Caco-2 (cell line): ENCODE measurements around the gene KRT9. TPM values are rescaled to one million over a fixed set of nuclear protein-coding genes. Genes with fewer than 3 reads are reported as not detected.
"Not testable (repeated sequence)": the region's sequence is repeated elsewhere in the genome, so short reads cannot be mapped to it uniquely, and the experiment has no call there.

Experiments used
- BruUV-seq: library from RNA; stranded (reverse); fragments of 400-500 nt; replicated peaks from 2 replicates; lab custom pipeline; 2021; lab: Mats Ljungman, UMichigan
- CTCF ChIA-PET: fragments of 300-600 bp; sonication (Branson Sonifier 250); formaldehyde crosslinking; loops from one replicate; lab custom pipeline; 2022; ENCODE audit warnings: antibody characterized with exemption; lab: Charles Lee
- POLR2A ChIA-PET: fragments of 300-600 bp; sonication (Branson Sonifier 250); formaldehyde crosslinking; loops from one replicate; lab custom pipeline; 2022; ENCODE audit warnings: antibody characterized with exemption; lab: Charles Lee
- DNase-seq, 2 experiments: peaks; one replicate each; pipeline versions ENCODE4 v3.0.0 to v3.0.0-alpha.2; 2020 to 2022
- H3K27me3 ChIP-seq: replicated peaks from 2 replicates; pipeline ENCODE4 v1.6.0; 2011; ENCODE audit warnings: low read length; ENCODE audit not compliant: control insufficient read depth, insufficient read depth
- H3K36me3 ChIP-seq: 2 replicates; pipeline ENCODE4 v1.5.1; 2011; ENCODE audit warnings: low read length; ENCODE audit not compliant: control insufficient read depth, insufficient read depth
- H3K4me1 ChIP-seq: fragments of 250-450 bp; sonication (Bioruptor Pico); 2 replicates; pipeline ENCODE4 v1.5.1; 2020; ENCODE audit warnings: mild to moderate bottlenecking
- H3K4me3 ChIP-seq: 2 replicates; pipeline ENCODE4 v1.5.1; 2011; ENCODE audit warnings: low read depth, mild to moderate bottlenecking, control low read depth, low read length
- H3K9me3 ChIP-seq: fragments of 250-450 bp; sonication (Bioruptor Pico); 2 replicates; pipeline ENCODE4 v1.5.1; 2020; ENCODE audit warnings: mild to moderate bottlenecking, moderate library complexity
- H3K27ac Mint-ChIP-seq: one replicate; pipeline ENCODE4 v1.8.0; 2022; ENCODE audit warnings: mixed read lengths; ENCODE audit not compliant: unreplicated experiment
- H3K27me3 Mint-ChIP-seq: one replicate; pipeline ENCODE4 v1.8.0; 2022; ENCODE audit warnings: mixed read lengths; ENCODE audit not compliant: insufficient read depth, unreplicated experiment
- H3K36me3 Mint-ChIP-seq: one replicate; pipeline ENCODE4 v1.8.0; 2022; ENCODE audit warnings: mild to moderate bottlenecking, mixed read lengths; ENCODE audit not compliant: insufficient read depth, unreplicated experiment
- H3K4me1 Mint-ChIP-seq: one replicate; pipeline ENCODE4 v1.8.0; 2022; ENCODE audit warnings: low read depth, mixed read lengths; ENCODE audit not compliant: unreplicated experiment
- H3K4me3 Mint-ChIP-seq: one replicate; pipeline ENCODE4 v1.8.0; 2022; ENCODE audit warnings: mild to moderate bottlenecking, moderate library complexity, mixed read lengths; ENCODE audit not compliant: unreplicated experiment
- H3K9me3 Mint-ChIP-seq: one replicate; pipeline ENCODE4 v1.8.0; 2022; ENCODE audit warnings: mixed read lengths; ENCODE audit not compliant: unreplicated experiment
- intact Hi-C: fragments of 100-400 bp; cut with micrococcal nuclease; formaldehyde crosslinking; loops from one replicate; pipeline ENCODE4 v1.10.0; 2022; ENCODE audit not compliant: unreplicated experiment
- total RNA-seq: library from RNA; stranded (reverse); gene quantifications from 2 replicates; pipeline ENCODE4 v1.2.3, GENCODE V29; 2022
- TF ChIP-seq, protein P1 (sequence below), 2 experiments: fragments of 200-600 bp in 1 of 2; IDR thresholded peaks; 1 replicate in 1 of 2; 2 replicates in 1 of 2; pipeline versions ENCODE4 v1.5.1 to v1.8.0; 2011 to 2022; ENCODE audit warnings: antibody characterized with exemption in 1 of 2, control low read depth in 1 of 2, inconsistent platforms in 1 of 2, low read depth in 1 of 2, low read length in 1 of 2, mild to moderate bottlenecking in 1 of 2, moderate library complexity in 1 of 2; ENCODE audit not compliant: insufficient read depth in 1 of 2, severe bottlenecking in 1 of 2, unreplicated experiment in 1 of 2

KRT9 gene
- total RNA-seq, 1 experiment from 2014 or later = not detected

DNA sequence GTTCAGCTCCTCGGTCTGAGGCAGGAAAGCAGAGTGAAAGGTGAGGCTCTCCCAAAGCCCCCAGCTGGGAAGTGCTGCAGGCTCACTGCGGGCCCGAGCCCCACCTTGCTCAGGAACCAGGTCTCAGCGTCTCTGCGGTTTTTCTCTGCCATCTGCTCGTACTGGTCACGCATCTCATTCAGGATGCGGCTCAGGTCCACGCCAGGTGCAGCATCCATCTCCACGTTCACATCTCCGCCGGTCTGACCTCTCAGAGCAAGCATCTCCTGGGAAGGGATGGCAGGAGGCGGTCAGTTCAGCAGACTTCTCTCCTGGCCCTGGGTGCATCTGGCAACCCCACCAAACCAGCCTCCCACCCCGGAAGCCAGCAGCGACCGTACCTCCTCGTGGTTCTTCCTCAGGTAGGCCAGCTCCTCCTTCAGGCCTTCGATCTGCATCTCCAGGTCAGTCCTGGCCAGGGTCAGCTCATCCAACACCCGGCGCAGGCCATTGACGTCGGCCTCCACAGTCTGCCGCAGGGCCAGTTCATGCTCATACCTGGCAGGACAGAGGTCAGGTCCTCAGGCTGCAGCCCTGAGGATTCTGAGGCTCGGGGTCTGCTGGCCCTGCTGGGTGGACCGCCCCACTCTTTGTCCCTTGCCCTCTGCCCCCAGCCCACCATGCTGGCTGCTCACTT, 39.2 kb upstream of the KRT9 start:
- CTCF ChIA-PET = interaction anchor here (0.6 to 1.0 kb wide), 2 partner anchors 62 to 121 kb away, joined by 3 to 4 read pairs; no protein-coding TSS in a partner anchor
- no TSS peak for BruUV-seq

DNA sequence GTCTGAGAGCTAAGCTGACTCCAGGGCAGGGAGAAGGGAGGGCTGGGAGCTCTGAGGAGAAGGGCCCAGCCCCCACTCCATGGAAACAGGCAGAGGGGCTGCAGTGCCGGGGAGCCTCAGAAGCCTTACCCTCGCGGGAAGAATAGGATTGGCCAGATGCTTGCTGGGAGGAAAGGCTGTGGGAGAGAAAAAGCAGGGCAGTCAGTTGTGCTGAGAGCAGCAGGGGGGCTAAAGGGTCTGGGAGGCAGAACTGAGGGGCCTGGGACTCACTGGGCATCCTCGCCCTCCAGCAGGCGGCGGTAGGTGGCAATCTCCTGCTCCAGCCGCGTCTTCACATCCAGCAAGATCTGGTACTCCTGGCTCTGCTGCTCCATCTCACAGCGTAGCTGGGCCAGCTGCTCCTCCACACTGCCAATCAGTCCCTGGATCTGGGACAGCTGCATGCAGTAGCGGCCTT, 38.2 kb upstream of the KRT9 start:
- BruUV-seq, DNase-seq, POLR2A ChIA-PET, H3K27ac Mint-ChIP-seq, H3K27me3 ChIP-seq, H3K36me3 ChIP-seq, H3K36me3 Mint-ChIP-seq, H3K4me1 ChIP-seq, H3K4me1 Mint-ChIP-seq, H3K4me3 ChIP-seq, H3K4me3 Mint-ChIP-seq, H3K27me3 Mint-ChIP-seq, intact Hi-C loops: not testable (repeated sequence)
- peaks cover 26% of the 10 kb centered on the region for H3K9me3 Mint-ChIP-seq
- CTCF ChIA-PET = interaction anchor here (1.0 kb wide), 1 partner anchor 61 kb away, joined by 4 read pairs; no protein-coding TSS in a partner anchor
- H3K9me3 ChIP-seq = peaks cover 10% of the 10 kb centered on the region

More for the DNA sequence above, 39.2 kb upstream of the KRT9 start:
- no peak overlapping the region for H3K4me3 ChIP-seq
- no peaks in the 10 kb centered on the region for H3K36me3 Mint-ChIP-seq
- peaks cover 8% of the 10 kb centered on the region for H3K27me3 Mint-ChIP-seq
- H3K27ac Mint-ChIP-seq = no peak overlapping the region
- H3K4me3 Mint-ChIP-seq = no peak overlapping the region
- no peaks in the 10 kb centered on the region for H3K27me3 ChIP-seq
- peaks cover 10% of the 10 kb centered on the region for H3K9me3 ChIP-seq
- no peaks in the 10 kb centered on the region for H3K36me3 ChIP-seq
- DNase-seq = no peak
- H3K4me1 ChIP-seq = no peaks in the 10 kb centered on the region
- intact Hi-C loops = no loop called here
- TF ChIP-seq, protein P1, sequence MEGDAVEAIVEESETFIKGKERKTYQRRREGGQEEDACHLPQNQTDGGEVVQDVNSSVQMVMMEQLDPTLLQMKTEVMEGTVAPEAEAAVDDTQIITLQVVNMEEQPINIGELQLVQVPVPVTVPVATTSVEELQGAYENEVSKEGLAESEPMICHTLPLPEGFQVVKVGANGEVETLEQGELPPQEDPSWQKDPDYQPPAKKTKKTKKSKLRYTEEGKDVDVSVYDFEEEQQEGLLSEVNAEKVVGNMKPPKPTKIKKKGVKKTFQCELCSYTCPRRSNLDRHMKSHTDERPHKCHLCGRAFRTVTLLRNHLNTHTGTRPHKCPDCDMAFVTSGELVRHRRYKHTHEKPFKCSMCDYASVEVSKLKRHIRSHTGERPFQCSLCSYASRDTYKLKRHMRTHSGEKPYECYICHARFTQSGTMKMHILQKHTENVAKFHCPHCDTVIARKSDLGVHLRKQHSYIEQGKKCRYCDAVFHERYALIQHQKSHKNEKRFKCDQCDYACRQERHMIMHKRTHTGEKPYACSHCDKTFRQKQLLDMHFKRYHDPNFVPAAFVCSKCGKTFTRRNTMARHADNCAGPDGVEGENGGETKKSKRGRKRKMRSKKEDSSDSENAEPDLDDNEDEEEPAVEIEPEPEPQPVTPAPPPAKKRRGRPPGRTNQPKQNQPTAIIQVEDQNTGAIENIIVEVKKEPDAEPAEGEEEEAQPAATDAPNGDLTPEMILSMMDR (IDR thresholded peaks at IDR 0.05; ENCODE audit: insufficient read depth in 1 of 2, low read depth in 1 of 2, low read length in 1 of 2, severe bottlenecking in 1 of 2, unreplicated experiment in 1 of 2) = no peak
- POLR2A ChIA-PET = no interaction called here
- peaks cover 8% of the 10 kb centered on the region for H3K4me1 Mint-ChIP-seq
- peaks cover 20% of the 10 kb centered on the region for H3K9me3 Mint-ChIP-seq

GRCh38 chr17:41606930-41607329, 35.1 kb upstream of the KRT9 start:
- DNase-seq, intact Hi-C loops, H3K4me1 Mint-ChIP-seq, H3K27me3 ChIP-seq, H3K4me1 ChIP-seq, H3K4me3 Mint-ChIP-seq, H3K36me3 ChIP-seq, H3K36me3 Mint-ChIP-seq, BruUV-seq, H3K27me3 Mint-ChIP-seq, H3K27ac Mint-ChIP-seq, H3K4me3 ChIP-seq, POLR2A ChIA-PET, CTCF ChIA-PET: not testable (repeated sequence)
- H3K9me3 ChIP-seq = peaks cover 10% of the 10 kb centered on the region
- peaks cover 26% of the 10 kb centered on the region for H3K9me3 Mint-ChIP-seq

DNA sequence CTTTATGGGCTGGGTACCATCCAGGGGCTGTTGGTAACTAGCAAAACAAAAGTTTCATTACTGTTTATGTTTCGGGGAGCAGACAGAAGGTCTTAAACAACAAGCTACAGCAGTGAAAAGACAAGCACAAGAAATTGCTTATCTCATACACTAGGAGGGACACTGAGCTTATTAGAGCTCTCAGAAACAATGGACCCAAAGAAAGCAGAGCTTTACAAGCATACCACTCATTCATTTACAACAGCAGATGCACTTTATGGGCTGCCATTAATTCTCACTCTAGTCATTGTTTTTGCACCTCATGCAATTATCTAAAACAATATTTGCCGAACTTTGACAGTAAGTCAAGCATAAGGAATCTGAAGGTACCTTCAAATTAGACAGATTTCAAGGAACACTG, 30.7 kb upstream of the KRT9 start:
- ChIA-PET POLR2A (interaction anchor here (0.7 kb wide), 1 partner anchor 12 kb away, joined by 3 read pairs; no protein-coding TSS in a partner anchor), CTCF (interaction anchor here (0.7 to 1.0 kb wide), 3 partner anchors 60 to 65 kb away, joined by 3 to 6 read pairs (median 3); no protein-coding TSS in a partner anchor)
- peaks cover 8% of the 10 kb centered on the region for H3K4me1 Mint-ChIP-seq
- no peaks in the 10 kb centered on the region for H3K4me1 ChIP-seq
- peaks cover 3% of the 10 kb centered on the region for H3K27me3 Mint-ChIP-seq
- H3K27me3 ChIP-seq = no peaks in the 10 kb centered on the region
- intact Hi-C loops = no loop called here
- no peak overlapping the region for H3K27ac Mint-ChIP-seq
- no peak overlapping the region for H3K4me3 ChIP-seq
- H3K9me3 Mint-ChIP-seq = peaks cover 26% of the 10 kb centered on the region
- BruUV-seq = no TSS peak
- no peaks in the 10 kb centered on the region for H3K36me3 ChIP-seq
- DNase-seq = no peak
- H3K9me3 ChIP-seq = peaks cover 9% of the 10 kb centered on the region
- TF ChIP-seq, protein P1 (IDR thresholded peaks at IDR 0.05; ENCODE audit: insufficient read depth in 1 of 2, low read depth in 1 of 2, low read length in 1 of 2, severe bottlenecking in 1 of 2, unreplicated experiment in 1 of 2) = no peak
- H3K36me3 Mint-ChIP-seq = no peaks in the 10 kb centered on the region
- no peak overlapping the region for H3K4me3 Mint-ChIP-seq
